HL-60 (cell line): Measurements from ENCODE around the gene NEDD4L.

ENCODE experiments used
- DNase-seq, 2 experiments: peaks; one replicate each; pipeline ENCODE4 v3.0.0-alpha.2; 2010 to 2020; ENCODE audit warnings: low read depth in 1 of 2, low spot score in 1 of 2
- H3K27ac ChIP-seq: fragments of 250-450 bp; sonication (Bioruptor Pico); replicated peaks from 2 replicates; pipeline ENCODE4 v1.5.1; 2020; ENCODE audit warnings: mild to moderate bottlenecking, moderate library complexity
- H3K27me3 ChIP-seq: fragments of 250-450 bp; sonication (Bioruptor Pico); 2 replicates; pipeline ENCODE4 v1.5.1; 2021; ENCODE audit warnings: mild to moderate bottlenecking, moderate library complexity; ENCODE audit not compliant: insufficient read depth, poor library complexity, severe bottlenecking
- H3K4me3 ChIP-seq: replicated peaks from 2 replicates; pipeline ENCODE4 v1.5.1; 2011; ENCODE audit warnings: mild to moderate bottlenecking, control low read depth, low read length; ENCODE audit not compliant: insufficient read depth
- CTCF ChIP-seq: IDR thresholded peaks from one replicate; pipeline ENCODE4 v1.5.1; 2011; ENCODE audit warnings: low read length, control low read depth, inconsistent platforms; ENCODE audit not compliant: insufficient read depth
- GABPA ChIP-seq: IDR thresholded peaks from 2 replicates; pipeline ENCODE4 v1.6.1; 2012; ENCODE audit warnings: low read depth
- POLR2AphosphoS5 ChIP-seq: IDR thresholded peaks from 2 replicates; pipeline ENCODE4 v1.6.1; 2012; ENCODE audit warnings: low read depth
- REST ChIP-seq: IDR thresholded peaks from 2 replicates; pipeline ENCODE4 v1.6.1; 2012; ENCODE audit warnings: low read depth; ENCODE audit not compliant: insufficient replicate concordance
- SPI1 ChIP-seq: IDR thresholded peaks from 2 replicates; pipeline ENCODE4 v1.6.1; 2012; ENCODE audit warnings: low read depth, mild to moderate bottlenecking, borderline replicate concordance

Gene NEDD4L

DNA sequence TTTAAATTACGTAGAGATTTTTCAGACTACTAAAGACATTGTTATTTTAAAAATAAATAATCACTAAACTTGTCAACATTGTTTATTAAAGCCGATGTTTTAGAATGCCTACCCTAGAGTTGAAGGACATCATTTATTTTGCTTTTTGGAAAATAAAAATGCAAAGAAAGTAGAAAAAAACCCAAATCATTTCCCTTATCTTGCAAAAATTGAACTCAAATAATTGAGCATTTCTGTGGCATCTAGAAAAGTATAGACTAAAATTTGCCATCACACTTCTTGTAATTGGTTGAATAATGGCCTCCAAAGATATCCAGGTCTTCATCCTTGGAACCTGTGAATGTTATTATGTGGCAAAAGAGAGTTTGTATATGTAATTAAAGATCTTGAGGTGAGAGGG, 9.7 kb upstream of the NEDD4L start:
- no peak for TF ChIP-seq POLR2AphosphoS5
- no peak for TF ChIP-seq CTCF
- TF ChIP-seq SPI1: no peak
- TF ChIP-seq GABPA: no peak
- TF ChIP-seq REST: no peak
- Histone ChIP-seq H3K27ac (no peak overlapping the region), H3K4me3 (no peak overlapping the region), H3K27me3 (peaks cover 7% of the 10 kb centered on the region)
- DNase-seq: no peak

DNA sequence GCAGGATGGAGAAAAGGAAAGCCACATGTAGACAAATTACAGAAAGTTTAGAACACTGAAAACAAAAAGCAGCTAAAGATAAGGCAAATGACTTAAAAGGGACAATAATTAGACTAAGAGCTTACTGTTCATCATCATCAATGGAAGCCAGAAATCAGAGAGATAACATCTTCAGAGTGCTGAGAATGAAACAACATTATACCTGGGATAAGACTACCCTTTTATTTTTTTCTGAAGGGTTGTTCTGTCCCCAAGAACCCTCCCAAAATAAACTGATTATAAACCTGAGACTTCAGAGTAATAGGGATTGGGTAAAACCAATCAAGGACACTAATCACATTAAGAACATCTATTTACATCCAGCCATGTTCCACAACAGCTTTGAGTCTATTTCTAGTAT, 6.9 kb upstream of the NEDD4L start:
- TF ChIP-seq REST (no peak), GABPA (no peak), SPI1 (no peak), CTCF (no peak), POLR2AphosphoS5 (no peak)
- Histone ChIP-seq H3K27ac (no peak overlapping the region), H3K4me3 (no peak overlapping the region), H3K27me3 (peaks cover 9% of the 10 kb centered on the region)
- no peak for DNase-seq

- no peak for DNase-seq
- no peak for TF ChIP-seq POLR2AphosphoS5
- no peak for TF ChIP-seq REST
- peak; percentile 93 for TF ChIP-seq SPI1
- no peak for TF ChIP-seq GABPA
- no peak for TF ChIP-seq CTCF
- no peak overlapping the region for H3K4me3 ChIP-seq
- H3K27me3 ChIP-seq: peaks cover 16% of the 10 kb centered on the region
- H3K27ac ChIP-seq: no peak overlapping the region
Measured at GRCh38 chr18:58038063-58038462, 6.0 kb upstream of the NEDD4L start.
